Skeletal muscle satellite cell (primary cell): Measurements from ENCODE around the gene HSPBAP1.

Experiments
- H3K27me3 ChIP-seq: 2 replicates; pipeline ENCODE4 v1.7.0; 2013; ENCODE audit warnings: low read length; ENCODE audit not compliant: control insufficient read depth, insufficient read depth
- H3K36me3 ChIP-seq: 2 replicates; pipeline ENCODE4 v1.7.0; 2013; ENCODE audit warnings: mild to moderate bottlenecking, control low read depth, low read length; ENCODE audit not compliant: insufficient read depth
- H3K4me1 ChIP-seq: 2 replicates; pipeline ENCODE4 v1.7.0; 2013; ENCODE audit warnings: low read length; ENCODE audit not compliant: control insufficient read depth, insufficient read depth
- H3K4me2 ChIP-seq: 2 replicates; pipeline ENCODE4 v1.7.0; 2013; ENCODE audit warnings: mild to moderate bottlenecking, low read length
- H3K4me3 ChIP-seq: 2 replicates; pipeline ENCODE4 v1.7.0; 2013; ENCODE audit warnings: low read length
- H3K9ac ChIP-seq: 2 replicates; pipeline ENCODE4 v1.7.0; 2013; ENCODE audit warnings: mild to moderate bottlenecking, low read depth, low read length, moderate library complexity
- H3K9me3 ChIP-seq: replicated peaks from 2 replicates; pipeline ENCODE4 v1.7.0; 2013; ENCODE audit warnings: mild to moderate bottlenecking, control low read depth, low read length

The HSPBAP1 gene

GRCh38 chr3:122700193-122700592 is 93.4 kb downstream of the HSPBAP1 start:
- no peaks in the 10 kb centered on the region for H3K36me3 ChIP-seq
- H3K27me3 ChIP-seq = no peaks in the 10 kb centered on the region

GRCh38 chr3:122697952-122698620 is 95.5 kb downstream of the HSPBAP1 start:
- Histone ChIP-seq H3K9me3 (no peaks in the 10 kb centered on the region), H3K27me3 (no peaks in the 10 kb centered on the region), H3K4me1 (no peaks in the 10 kb centered on the region), H3K9ac (no peak overlapping the region), H3K4me2 (no peak overlapping the region), H3K4me3 (no peak overlapping the region), H3K36me3 (no peaks in the 10 kb centered on the region)

More at GRCh38 chr3:122700193-122700592, 93.4 kb downstream of the HSPBAP1 start:
- no peak overlapping the region for H3K9ac ChIP-seq
- no peaks in the 10 kb centered on the region for H3K9me3 ChIP-seq
- H3K4me2 ChIP-seq = no peak overlapping the region
- no peak overlapping the region for H3K4me3 ChIP-seq
- no peaks in the 10 kb centered on the region for H3K4me1 ChIP-seq

- H3K4me3 ChIP-seq = no peak overlapping the region
- no peaks in the 10 kb centered on the region for H3K9me3 ChIP-seq
- H3K27me3 ChIP-seq = no peaks in the 10 kb centered on the region
- no peak overlapping the region for H3K4me2 ChIP-seq
- H3K4me1 ChIP-seq = peaks cover 4% of the 10 kb centered on the region
- no peak overlapping the region for H3K9ac ChIP-seq
- no peaks in the 10 kb centered on the region for H3K36me3 ChIP-seq
These were observed 97.6 kb downstream of the HSPBAP1 start for GRCh38 chr3:122695927-122696561.

- no peaks in the 10 kb centered on the region for H3K36me3 ChIP-seq
- H3K9me3 ChIP-seq = no peaks in the 10 kb centered on the region
- no peak overlapping the region for H3K4me3 ChIP-seq
- H3K9ac ChIP-seq = no peak overlapping the region
- H3K4me2 ChIP-seq = no peak overlapping the region
- H3K27me3 ChIP-seq = no peaks in the 10 kb centered on the region
- H3K4me1 ChIP-seq = peaks cover 6% of the 10 kb centered on the region
These were observed 98.7 kb downstream of the HSPBAP1 start for GRCh38 chr3:122694966-122695365.

GRCh38 chr3:122692674-122693073 is 101.0 kb downstream of the HSPBAP1 start:
- Histone ChIP-seq H3K9me3 (no peaks in the 10 kb centered on the region), H3K27me3 (no peaks in the 10 kb centered on the region), H3K4me1 (peaks cover 6% of the 10 kb centered on the region), H3K9ac (no peak overlapping the region), H3K4me3 (no peak overlapping the region), H3K4me2 (no peak overlapping the region), H3K36me3 (no peaks in the 10 kb centered on the region)

- H3K27me3 ChIP-seq = no peaks in the 10 kb centered on the region
- no peaks in the 10 kb centered on the region for H3K9me3 ChIP-seq
- peaks cover 6% of the 10 kb centered on the region for H3K4me1 ChIP-seq
- no peak overlapping the region for H3K9ac ChIP-seq
- H3K4me3 ChIP-seq = no peak overlapping the region
- peaks cover 4% of the 10 kb centered on the region for H3K36me3 ChIP-seq
- H3K4me2 ChIP-seq = no peak overlapping the region
These were observed 102.4 kb downstream of the HSPBAP1 start for GRCh38 chr3:122691195-122691594.

- Histone ChIP-seq H3K4me2 (no peak overlapping the region), H3K9me3 (no peaks in the 10 kb centered on the region)
These were observed 103.5 kb downstream of the HSPBAP1 start for GRCh38 chr3:122690096-122690495.

More at GRCh38 chr3:122690096-122690495, 103.5 kb downstream of the HSPBAP1 start:
- Histone ChIP-seq H3K4me3 (no peak overlapping the region), H3K27me3 (no peaks in the 10 kb centered on the region), H3K4me1 (peaks cover 6% of the 10 kb centered on the region), H3K36me3 (peaks cover 4% of the 10 kb centered on the region), H3K9ac (no peak overlapping the region)
